GM10266 (cell line): ENCODE results near the gene POLR1A.
"Not testable (repeated sequence)": the region's sequence is repeated elsewhere in the genome, so short reads cannot be mapped to it uniquely, and the experiment has no call there.

Source experiments
- DNase-seq: peaks from one replicate; pipeline ENCODE4 v3.0.0; 2012; ENCODE audit errors: extremely low spot score
- CTCF ChIP-seq: IDR thresholded peaks from 2 replicates; pipeline ENCODE4 v1.5.1; 2012; ENCODE audit warnings: mild to moderate bottlenecking, low read depth; ENCODE audit not compliant: control insufficient read depth, insufficient read depth; ENCODE audit errors: missing control alignments

Gene POLR1A

GRCh38 chr2:85996591-85996990 is 109.1 kb downstream of the POLR1A start:
- no peak for TF ChIP-seq CTCF
- DNase-seq, result no peak

GRCh38 chr2:85995648-85996529 is 109.8 kb downstream of the POLR1A start:
- TF ChIP-seq CTCF, result no peak
- DNase-seq, result no peak

DNA sequence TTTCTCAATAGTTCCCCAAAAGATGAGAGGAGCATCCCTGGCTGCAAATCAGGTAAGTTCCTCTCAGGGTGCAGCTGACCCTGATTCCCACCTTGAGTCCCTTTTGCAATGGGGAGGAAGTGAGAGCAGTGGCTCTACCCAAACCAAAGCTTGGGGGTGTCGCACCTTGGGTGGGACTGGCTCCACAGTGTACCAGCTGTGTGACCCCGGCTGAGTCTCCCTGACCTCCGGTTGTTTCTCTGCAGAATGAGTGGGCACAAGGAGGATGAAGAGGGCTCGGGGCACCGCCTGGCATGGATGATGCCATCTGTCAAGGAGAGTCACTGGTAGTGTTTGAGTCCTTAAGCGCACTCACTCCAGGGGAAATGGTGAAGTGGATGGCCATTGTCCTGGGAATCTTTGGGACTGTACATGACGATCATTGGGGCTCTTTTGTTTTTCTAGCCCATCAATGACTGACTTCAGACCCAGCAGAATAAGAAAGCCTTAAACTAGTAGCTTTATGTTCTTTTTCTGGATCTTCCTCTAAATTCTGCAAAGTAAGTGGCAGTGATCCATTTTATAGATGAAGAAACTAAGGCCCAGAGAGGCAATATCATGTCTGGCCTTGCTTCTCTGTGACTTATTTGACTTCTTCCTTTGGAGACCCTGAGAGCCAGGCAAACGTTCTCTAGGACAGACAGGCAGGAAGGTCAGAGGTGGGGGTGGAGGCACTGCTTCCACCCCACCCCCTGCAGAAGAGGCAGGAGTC is 110.6 kb downstream of the POLR1A start:
- no peak for TF ChIP-seq CTCF
- DNase-seq, result no peak

GRCh38 chr2:85994421-85994777 is 111.3 kb downstream of the POLR1A start:
- no peak for TF ChIP-seq CTCF
- no peak for DNase-seq

- no peak for DNase-seq
- TF ChIP-seq CTCF, result no peak
Observed at GRCh38 chr2:85992611-85993010, 113.1 kb downstream of the POLR1A start.

GRCh38 chr2:85992053-85992452 is 113.6 kb downstream of the POLR1A start:
- not testable (repeated sequence) for DNase-seq

GRCh38 chr2:85990084-85990483 is 115.6 kb downstream of the POLR1A start:
- no peak for DNase-seq
- no peak for TF ChIP-seq CTCF
